Kidney capillary endothelial cell (primary cell): ENCODE results near the gene ST3GAL4.
"Not testable (repeated sequence)": the region's sequence is repeated elsewhere in the genome, so short reads cannot be mapped to it uniquely, and the experiment has no call there.

Experiments used
- DNase-seq: peaks from one replicate; pipeline ENCODE4 v3.0.0-alpha.2; 2018; ENCODE audit warnings: low spot score

The ST3GAL4 gene

GRCh38 chr11:126355324-126355925 lies at the start of gene ST3GAL4:
TSS of gene ST3GAL4 (plus strand) at chr11:126355686. CDS start at chr11:126406156, 50,470 bp downstream.
- no peak for DNase-seq

- no peak for DNase-seq
Measured at GRCh38 chr11:126305699-126306098, 49.8 kb upstream of the ST3GAL4 start.

DNA sequence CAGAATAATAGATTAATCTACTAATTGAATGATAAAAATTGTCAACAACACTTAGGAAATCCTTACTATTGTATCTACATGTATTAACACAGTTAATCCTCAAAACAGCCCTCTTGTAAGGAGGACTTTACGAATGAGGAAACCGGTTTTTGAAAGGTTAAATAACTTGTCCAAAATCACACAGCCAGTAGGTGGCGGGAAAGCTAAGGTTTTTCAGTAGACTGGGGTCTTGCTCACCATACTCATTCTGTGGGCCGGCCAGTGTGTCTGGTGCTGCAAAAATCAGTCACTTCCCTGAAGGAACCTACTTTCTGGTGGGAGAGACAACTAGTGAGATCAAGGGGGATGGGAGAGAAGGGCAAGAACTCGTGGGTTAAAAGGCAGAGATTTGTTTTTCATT lies 47.8 kb upstream of the ST3GAL4 start:
- DNase-seq, result peak; percentile 38

DNA sequence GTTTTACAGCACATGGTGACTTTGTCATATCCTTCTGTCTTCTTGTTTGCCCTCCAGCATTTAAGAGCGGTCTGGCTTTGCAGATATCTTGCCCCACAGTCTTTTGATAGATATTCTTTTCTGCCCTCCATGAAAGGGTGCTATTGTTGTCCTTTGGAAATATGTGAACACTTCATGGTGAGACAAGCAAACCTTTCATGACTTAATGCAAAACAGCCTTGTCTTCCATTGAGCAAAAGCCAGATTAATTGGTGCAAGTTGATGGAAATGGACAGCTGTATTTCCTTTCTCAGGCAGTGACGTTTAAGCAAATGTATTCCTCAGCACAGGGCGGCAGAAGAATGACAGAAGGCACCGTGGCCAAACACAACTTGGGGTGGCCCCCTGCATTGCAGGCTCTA lies 47.2 kb upstream of the ST3GAL4 start:
- DNase-seq, result no peak

- not testable (repeated sequence) for DNase-seq
Measured at GRCh38 chr11:126308771-126309170, 46.7 kb upstream of the ST3GAL4 start.

DNA sequence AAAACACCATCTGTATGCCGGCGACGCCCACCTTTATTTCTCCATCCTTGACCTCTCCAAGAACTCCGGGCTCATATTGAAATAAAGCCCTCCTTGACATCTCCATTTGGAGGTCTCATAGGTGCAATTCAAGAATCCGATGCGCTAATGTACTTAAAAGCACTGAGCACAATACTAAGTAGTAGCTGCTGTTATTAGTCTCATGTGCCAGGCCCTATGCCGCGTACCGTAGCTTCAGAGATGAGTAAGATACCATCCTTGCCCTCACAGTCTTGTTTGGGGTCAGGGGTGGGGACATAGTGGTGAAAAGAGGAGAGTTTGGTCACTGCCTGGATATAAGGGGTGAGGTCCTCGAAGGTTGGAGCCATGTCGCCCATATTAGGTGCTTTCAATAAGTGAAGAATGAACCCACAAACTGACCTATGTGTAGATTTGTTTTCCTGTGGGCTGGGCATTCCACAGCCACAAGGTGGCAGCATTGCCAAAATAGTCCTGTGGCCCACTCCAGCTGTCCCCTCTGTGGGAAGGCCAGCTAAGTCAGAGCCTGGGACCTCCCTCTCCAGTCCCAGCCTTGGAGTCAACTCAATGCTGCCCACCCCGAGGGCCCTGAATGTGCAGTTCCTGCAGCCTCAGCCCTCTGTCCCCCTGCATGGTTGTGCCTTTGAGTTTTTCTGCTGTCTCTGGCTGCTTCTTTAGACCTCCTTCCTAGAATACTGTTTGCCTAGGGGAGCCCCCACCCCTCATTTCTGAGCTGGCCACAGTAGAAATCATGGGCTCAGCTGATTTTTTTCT lies 45.1 kb upstream of the ST3GAL4 start:
- DNase-seq, result peak; percentile 78

GRCh38 chr11:126310992-126311310 lies 44.5 kb upstream of the ST3GAL4 start:
- no peak for DNase-seq

DNA sequence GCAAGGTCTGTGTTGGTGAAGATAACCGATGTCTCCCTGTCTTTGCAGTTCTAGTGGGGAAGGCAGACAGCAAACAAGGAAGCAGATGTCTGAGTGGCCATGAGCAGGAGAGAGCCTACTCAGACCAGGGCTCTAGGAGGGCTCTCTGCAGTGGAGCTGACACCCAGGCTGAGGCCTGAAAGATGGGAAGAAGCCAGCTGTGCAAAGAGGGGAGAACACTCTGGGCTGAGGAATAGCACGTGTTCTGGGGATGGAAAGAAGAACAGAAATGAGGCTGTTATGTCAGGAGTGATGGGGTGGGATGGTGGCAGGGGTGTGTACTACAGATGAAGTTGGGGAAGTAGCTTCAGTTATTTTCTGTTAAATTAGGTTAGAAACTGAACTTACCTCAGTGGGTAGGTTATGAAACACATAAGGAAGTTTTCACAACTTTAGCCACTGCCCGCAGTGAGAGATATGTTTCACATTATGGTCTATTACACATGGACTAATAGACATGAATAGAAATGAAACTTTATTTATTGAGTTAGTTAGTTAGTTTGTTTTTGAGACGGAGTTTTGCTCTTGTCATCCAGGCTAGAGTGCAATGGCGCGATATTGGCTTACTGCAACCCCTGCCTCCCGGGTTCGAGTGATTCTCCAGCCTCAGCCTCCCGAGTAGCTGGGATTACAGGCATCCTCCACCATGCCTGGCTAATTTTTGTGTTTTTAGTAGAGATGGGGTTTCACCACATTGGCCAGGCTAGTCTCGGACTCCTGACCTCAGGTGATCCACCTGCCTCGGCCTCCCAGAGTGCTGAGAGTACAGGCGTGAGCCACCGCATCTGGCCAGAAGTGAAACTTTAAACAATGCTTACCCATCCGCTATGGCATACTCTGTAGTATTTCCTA lies 43.8 kb upstream of the ST3GAL4 start:
- no peak for DNase-seq

GRCh38 chr11:126312961-126313360 lies 42.5 kb upstream of the ST3GAL4 start:
- no peak for DNase-seq

- no peak for DNase-seq
Measured at GRCh38 chr11:126313826-126314225, 41.7 kb upstream of the ST3GAL4 start.

DNA sequence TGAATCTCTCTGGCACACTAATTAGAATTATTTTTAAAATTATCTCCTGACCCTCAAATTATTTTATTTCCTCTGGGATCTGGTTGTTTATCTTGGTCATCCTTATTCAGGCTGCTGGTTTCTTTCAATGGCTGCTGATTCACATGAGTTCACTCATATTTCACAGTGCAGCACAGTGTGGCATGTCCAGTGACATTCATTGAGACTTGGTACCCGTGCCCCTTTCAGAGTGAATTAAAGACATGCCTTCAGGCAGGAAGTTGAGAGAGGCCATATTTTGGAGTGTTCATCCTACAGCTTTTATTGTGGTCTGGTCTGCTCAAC lies 38.1 kb upstream of the ST3GAL4 start:
- DNase-seq, result no peak

- DNase-seq, result no peak
Measured at GRCh38 chr11:126317756-126318573, 37.5 kb upstream of the ST3GAL4 start.

GRCh38 chr11:126318574-126319373 lies 36.7 kb upstream of the ST3GAL4 start:
- no peak for DNase-seq

DNA sequence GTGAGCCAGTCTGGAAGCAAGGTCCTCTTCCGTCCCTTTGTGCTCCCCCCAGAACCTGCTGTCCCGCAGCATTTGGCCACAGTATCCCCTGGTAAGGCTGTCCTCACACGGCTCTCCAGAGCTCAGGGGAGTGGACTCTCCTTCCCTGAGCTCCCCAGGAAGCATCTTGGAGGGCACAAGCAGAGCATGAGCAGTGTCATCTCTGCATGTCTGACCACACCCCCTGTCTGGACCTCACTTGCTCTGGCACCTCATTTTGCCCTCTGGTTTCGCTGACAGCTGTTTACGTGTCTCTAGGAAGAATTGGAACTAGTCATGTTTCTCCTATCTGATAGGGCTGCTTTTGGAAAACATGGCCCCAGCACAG lies 36.1 kb upstream of the ST3GAL4 start:
- DNase-seq, result no peak

- DNase-seq, result no peak
Measured at GRCh38 chr11:126322996-126323395, 32.5 kb upstream of the ST3GAL4 start.

DNA sequence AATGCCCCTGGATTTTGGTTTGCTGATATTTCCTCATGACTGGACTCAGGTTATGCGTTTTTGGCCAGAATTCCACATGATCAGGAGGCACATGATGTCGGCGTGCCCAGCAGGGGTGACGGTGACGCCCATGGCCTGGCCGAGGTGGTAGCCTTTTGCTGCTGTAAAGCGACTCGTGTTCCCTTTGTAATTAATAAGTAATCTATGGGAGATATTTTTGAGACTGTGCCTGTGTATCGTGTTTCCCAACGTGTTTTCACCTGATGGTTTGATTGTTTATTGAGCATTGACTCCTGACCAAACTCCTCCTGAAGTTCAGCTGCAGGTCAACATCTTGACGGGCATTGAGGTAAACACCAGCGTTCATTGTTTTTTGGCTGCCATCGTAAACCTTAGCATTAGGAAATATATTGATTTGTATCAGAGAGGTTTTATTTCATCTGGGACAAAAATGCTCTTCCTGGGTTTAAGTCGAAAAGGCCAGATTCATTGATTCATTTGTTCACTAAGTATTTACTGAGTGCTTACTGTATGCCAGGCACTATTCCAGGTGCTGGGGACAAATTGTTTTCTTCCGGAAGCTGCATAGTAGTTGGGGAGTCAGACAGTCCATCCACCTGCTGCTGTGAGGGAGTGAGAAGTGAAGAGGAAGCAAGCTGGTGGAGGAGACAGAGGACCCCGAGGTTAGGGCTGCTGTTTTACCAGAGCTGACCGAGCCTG lies 28.0 kb upstream of the ST3GAL4 start:
- no peak for DNase-seq

DNA sequence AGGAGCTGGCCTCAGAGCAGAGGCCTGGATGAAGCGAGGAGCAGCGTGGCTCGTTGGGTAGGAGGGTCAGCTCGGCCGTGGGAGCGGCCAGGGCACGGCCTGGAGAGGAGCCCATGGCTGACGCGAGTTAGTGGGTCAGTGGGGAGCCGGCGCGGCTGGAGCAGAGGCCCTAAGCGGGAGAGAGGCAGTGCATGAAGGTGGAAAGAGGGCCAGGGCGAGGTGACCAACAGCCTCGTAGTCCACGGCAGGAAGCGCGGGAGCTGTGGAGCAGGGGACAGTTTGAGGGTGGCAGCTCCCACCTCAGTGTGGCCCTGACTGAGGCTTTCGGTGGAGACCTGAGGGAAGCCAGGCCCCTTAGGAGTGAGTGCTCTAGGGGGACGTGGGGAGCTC lies 27.5 kb upstream of the ST3GAL4 start:
- DNase-seq, result no peak

- DNase-seq, result no peak
Measured at GRCh38 chr11:126328444-126328843, 27.0 kb upstream of the ST3GAL4 start.

- no peak for DNase-seq
Measured at GRCh38 chr11:126328938-126329643, 26.4 kb upstream of the ST3GAL4 start.

DNA sequence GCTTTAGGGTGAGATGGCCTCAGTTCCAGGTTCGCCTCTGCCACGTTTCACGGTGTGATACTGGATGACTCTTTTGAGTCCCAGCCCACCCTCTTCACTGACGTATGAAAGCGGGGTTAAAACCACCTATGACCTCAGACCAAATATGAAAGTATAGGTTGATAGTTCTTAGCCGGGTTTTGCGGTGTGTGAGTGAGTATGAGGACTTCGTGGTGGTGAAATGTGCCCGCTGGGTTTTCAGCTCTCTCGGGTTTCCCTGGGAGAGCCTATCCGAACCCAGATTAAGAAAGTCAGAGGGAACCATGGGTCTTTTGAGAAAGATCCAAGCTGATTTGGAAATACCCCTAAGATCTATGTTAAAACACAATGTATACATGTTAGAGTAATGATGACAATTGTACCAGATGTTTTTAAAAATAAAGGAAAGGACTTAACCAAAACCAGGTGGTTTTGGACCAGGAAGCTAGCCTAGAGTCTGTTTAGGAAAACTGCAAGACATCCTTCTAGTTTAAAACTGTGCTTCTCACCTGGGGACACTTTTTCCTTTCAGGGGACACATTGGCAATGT lies 25.8 kb upstream of the ST3GAL4 start:
- DNase-seq, result no peak
